HT1080 (cell line): Measurements from ENCODE around the gene INPP5J. TPM values are rescaled to one million over a fixed set of nuclear protein-coding genes. Genes with fewer than 3 reads are reported as not detected.

Experiments
- DNase-seq: peaks from one replicate; pipeline ENCODE4 v3.0.0-alpha.2; 2015; ENCODE audit warnings: low read depth
- total RNA-seq: library from RNA; depleted of rRNA; stranded (reverse); fragments of >200 nt; shearing (Covaris generic); gene quantifications from 2 replicates; pipeline ENCODE4 v1.2.3, GENCODE V29; 2014

The INPP5J gene
- total RNA-seq, 1 experiment from 2014 or later = 0.88 TPM

DNA sequence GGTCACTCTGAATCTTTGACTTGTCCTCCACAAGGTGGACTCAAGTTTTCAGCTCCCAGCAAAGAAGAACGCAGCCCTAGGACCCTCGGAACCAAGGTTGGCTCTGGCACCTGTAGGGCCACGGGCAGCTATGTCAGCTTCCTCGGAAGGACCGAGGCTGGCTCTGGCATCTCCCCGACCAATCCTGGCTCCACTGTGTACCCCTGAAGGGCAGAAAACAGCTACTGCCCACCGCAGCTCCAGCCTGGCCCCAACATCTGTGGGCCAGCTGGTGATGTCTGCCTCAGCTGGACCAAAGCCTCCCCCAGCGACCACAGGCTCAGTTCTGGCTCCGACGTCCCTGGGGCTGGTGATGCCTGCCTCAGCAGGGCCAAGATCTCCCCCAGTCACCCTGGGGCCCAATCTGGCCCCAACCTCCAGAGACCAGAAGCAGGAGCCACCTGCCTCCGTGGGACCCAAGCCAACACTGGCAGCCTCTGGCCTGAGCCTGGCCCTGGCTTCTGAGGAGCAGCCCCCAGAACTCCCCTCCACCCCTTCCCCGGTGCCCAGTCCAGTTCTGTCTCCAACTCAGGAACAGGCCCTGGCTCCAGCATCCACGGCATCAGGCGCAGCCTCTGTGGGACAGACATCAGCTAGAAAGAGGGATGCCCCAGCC lies 2.2 kb downstream of the INPP5J start:
- no peak for DNase-seq

DNA sequence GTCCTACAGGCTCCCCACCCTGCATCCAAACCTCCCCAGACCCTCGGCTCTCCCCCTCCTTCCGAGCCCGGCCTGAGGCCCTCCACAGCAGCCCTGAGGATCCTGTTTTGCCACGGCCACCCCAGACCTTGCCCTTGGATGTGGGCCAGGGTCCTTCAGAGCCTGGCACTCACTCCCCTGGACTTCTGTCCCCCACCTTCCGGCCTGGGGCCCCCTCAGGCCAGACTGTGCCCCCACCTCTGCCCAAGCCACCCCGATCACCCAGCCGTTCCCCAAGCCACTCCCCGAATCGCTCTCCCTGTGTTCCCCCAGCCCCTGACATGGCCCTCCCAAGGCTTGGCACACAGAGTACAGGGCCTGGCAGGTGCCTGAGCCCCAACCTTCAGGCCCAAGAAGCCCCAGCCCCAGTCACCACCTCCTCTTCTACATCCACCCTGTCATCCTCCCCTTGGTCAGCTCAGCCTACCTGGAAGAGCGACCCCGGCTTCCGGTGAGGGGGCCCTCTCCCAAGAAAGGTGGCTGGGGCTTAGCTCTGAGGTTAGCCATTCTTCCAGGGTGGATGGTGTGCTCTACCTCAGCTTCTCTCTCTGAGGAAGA lies 2.9 kb downstream of the INPP5J start:
- DNase-seq = no peak

DNA sequence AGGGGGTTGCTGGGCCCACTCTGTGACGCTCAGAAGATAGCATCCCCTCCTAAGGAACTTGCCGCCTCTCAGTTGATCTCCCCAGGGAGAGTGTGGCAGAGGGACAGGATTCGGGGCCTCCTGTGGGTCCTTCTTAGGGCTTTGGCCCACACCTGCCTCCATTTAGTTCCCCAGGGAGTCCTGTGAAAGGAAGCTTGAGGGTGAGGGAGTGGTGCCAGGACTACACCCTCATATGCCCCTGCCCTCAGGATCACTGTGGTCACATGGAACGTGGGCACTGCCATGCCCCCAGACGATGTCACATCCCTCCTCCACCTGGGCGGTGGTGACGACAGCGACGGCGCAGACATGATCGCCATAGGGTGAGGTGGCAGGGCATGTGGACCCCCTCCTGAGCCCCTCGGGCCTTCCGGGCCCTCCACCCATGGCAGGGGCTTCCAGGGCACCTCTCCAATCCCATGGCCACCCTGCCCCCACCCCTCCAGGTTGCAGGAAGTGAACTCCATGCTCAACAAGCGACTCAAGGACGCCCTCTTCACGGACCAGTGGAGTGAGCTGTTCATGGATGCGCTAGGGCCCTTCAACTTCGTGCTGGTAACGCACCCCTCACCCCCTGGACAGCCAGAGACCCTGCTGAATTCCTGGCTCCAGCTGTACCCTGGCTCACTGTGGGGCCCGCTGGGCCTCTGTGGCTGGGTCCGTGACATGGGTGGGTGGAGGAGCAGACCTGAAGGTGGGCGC lies 3.5 kb downstream of the INPP5J start:
- DNase-seq = no peak

DNA sequence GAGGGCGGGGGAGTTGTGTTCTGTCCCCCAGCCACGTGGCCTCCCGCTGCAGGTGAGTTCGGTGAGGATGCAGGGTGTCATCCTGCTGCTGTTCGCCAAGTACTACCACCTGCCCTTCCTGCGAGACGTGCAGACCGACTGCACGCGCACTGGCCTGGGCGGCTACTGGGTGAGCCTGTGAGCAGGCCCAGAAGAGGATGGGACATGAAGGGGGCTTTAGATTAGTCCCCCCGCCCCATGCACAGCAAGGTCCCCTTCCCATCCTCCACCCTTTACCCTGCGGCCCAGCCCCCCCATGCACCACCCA lies 4.1 kb downstream of the INPP5J start:
- DNase-seq = no peak

DNA sequence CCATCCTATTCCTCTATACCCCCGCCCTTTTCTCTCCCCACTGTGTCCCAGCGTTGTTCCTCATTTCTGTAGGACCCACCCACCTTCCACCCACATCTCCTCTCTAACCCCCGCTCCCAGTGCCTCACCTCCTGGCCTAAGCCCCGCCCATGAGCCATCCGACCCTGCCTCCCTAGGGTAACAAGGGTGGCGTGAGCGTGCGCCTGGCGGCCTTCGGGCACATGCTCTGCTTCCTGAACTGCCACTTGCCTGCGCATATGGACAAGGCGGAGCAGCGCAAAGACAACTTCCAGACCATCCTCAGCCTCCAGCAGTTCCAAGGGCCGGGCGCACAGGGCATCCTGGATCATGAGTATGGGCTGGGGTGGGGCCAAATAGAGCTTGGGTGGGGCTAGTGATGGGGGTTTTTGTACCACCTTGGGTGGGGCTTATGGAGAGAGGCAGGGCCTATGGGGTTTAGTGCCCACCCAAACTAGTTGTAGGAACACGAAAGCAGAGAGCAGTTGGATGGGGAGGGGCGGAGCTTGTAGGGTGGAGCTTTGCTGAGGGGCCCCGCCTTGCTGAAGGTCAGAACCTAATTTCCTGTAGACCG lies 4.5 kb downstream of the INPP5J start:
- no peak for DNase-seq

DNA sequence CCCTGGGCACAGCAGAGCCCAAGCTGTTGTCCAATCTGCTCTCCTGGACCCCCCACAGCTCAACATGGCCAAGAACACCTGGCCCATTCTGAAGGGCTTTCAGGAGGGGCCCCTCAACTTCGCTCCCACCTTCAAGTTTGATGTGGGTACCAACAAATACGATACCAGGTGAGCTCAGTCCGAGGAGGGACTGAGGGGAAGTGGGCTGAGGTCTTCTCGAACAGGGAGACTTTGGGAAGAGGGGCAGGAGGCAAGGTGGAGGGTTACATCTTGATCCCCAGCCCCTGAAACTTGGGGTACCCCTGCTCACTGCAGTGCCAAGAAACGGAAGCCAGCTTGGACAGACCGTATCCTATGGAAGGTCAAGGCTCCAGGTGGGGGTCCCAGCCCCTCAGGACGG lies 5.4 kb downstream of the INPP5J start:
- no peak for DNase-seq

DNA sequence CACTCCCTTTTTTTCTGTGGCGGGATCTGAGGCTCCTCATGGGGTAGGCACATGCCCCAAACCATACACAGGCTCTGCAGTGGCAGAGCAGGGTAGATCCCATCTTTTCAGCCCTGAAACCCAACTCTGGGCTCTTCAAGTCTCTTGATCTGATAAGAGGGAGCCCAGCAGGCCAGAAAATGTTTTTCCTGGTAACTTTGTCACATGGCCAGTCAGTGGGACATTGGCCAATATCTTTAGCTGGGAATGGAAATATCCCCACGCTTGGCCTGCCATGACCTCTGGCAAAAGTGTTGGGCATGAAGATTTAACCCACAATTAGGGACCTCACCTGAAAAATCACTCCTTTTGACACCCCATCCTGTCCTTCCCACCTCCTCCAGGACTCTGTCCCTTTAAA lies 8.1 kb downstream of the INPP5J start:
- no peak for DNase-seq

DNA sequence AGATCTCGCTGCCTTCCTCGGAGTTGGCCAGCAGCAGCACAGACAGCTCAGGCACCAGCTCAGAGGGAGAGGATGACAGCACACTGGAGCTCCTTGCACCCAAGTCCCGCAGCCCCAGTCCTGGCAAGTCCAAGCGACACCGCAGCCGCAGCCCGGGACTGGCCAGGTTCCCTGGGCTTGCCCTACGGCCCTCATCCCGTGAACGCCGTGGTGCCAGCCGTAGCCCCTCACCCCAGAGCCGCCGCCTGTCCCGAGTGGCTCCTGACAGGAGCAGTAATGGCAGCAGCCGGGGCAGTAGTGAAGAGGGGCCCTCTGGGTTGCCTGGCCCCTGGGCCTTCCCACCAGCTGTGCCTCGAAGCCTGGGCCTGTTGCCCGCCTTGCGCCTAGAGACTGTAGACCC lies 11.1 kb downstream of the INPP5J start:
- DNase-seq = no peak

DNA sequence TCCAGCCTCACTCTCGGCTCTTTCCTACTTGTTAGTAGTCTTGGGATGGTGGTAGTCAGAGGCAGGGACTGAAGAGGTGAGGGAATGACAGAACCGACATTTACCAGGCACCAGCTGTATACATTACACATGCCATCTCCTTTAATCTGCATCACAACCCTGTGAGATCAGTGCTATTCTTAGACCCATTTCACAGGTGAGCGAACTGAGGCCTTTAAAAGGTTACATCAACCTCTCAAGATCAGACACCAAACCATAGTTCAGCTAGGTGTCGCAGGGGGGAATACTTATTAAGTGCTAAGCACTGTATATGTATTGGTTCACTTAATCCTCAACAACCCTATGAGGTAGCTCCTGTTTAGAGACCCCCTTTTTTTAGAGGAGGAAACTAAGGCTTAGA lies 11.9 kb downstream of the INPP5J start:
- DNase-seq = no peak

DNA sequence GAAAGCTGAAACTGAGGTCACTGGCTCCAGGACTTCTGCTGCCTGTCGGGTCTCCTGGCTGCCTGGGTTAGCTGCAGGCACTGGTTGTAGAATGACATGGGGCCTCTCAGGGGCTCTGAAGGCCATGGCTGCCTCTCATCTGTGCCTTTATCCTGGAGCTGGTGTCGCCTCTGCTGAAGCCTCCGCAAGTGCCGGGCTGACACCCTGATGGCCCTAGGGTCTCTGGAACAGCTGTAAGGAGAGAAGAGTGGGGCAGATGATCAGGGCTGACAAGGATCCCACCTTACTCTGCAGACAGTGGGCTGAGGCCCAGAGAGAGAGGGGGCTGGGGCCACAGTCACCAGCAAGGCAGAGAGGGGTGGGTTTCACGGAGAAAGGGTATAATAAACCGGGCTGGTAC lies 12.9 kb downstream of the INPP5J start:
- DNase-seq = no peak

DNA sequence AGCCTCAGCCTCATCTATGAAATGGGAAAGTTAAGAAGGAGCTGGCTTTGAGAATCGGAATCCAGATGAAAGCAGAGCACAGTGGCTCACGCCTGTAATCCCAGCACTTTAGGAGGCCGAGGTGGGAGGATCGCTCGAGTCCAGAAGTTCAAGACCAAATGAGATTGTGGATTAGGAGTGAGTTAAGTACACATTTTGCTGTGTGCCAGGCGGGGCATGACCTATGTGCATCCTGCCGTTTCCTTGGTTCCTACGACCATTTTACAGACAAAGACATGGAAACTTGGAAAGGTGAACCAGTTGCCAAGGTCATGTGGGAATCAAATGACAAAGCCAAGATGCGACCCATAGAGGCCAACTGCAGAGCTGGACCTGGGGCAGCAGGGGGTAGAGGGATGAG lies 13.4 kb downstream of the INPP5J start:
- DNase-seq = no peak

DNA sequence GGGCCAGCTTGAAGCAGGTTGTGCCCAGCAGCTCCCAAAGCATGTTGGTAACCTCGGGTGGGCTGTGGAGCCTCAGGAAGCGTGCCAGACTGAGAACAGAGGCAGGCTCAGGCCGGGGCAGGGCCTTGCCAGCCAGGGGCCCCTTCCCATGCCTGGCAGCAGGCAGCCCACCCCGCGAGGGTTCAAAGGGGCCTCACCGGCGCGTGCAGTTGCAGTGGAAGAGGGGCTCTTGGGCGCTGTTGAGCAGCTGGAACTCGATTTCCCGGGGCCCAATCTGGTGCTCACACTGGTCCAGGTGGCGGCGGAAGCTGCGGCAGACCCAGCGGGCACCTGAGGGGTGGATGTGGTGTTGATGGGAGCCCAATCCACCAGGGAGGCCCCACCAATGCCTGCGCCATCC lies 13.9 kb downstream of the INPP5J start:
- DNase-seq = no peak

DNA sequence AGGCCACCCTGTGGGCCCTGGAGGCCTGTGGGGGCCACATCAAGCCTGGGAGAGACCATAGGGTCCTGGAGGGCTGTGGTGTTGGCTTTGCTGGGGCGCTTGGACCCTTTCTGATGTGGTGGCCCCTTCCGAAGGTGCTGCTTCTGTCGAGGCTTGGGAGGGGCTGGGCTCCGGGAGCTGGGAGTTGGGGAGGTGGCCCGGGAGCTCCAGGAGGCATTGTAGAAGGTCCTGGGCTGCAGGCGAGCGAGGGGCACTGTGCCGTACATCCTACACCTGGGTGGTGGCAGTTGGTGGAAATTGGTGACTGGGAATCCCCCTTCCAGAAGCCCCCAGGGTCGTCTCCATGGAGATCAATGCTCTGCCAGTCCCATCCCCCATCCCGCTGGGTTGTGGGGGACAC lies 15.0 kb downstream of the INPP5J start:
- DNase-seq = no peak

DNA sequence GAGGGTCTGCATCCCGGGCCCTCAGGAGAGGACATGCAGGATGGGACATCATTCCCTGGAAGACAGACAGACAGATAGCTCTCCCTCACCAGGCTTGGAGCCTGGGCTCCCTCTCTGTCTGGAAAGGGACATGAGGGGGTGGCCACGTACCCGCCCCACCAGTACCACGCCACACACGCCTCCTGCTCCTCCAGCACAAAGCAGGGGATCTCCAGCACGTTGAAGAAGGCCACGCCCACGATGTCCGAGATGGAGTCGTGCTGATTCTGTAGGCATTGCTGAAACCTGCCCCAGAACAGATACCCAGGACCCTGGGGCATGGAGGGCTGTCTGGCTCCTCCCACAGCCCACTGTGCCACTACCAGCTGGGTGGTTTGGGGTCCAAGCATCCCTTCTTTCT lies 15.4 kb downstream of the INPP5J start:
- no peak for DNase-seq

DNA sequence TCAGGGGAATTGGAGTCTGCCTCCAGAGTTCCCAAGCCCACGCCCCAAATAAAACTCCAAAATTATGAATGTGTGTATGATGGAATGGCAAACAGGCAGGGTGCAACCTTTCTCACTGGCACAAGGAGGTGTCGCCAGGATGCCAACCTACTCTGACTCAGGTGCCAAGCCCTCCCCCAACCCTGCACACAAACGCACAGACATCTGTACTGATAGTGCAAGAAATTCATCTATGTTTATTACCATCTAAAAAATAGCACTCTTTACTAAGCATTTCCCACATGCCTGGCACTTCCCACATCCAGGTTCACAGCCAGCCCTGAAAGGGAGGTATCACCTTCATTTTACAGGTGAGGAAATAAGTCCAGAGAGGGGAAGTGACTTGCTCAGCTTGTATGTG lies 16.3 kb downstream of the INPP5J start:
- no peak for DNase-seq

DNA sequence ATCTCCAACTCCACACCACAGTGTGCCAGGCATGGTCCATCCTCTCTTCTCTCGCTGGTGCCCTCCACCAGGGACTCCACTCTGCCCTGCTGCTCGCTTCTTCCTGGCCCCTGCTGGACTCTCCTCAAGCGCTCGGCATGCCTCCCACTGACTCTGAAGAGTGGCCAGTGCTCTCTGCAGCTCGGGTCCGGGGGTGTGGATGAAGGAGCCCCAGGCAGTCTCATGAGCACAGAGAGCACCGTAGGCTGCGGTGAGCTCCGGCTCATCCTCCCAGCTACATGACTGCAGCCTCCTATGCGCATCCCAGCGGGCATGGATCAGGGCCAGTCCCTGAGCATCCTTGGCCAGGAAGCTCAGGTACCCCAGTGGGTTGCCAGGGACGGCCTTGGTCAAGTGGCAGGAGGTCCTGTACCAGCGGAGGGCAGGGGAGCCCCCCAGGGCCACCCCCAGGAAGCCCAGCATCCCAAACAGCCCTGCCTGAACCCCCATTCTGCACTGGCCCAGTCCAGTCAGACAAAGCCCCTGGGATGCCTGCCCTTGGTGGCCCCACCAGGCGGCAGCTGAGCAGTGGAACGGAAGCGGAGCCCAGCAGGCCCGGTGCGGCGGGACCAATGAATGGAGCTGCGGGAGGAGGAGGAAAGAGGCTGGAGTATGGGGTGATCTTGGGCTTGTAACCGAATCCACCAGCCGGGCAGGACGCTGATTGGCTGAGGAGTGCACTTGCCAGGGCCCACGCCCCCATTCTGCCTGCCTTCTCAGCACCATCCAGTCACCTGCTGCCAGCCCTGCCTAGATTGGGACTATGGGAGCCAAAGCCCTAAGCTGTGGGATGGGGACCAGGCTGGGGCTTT lies 17.3 kb downstream of the INPP5J start, which contains the start of gene PLA2G3:
PLA2G3 (minus strand) TSS at position 643 of the 851 bp plus-strand sequence; CDS start at position 489, 154 bp downstream.
- peak; percentile 48 for DNase-seq

DNA sequence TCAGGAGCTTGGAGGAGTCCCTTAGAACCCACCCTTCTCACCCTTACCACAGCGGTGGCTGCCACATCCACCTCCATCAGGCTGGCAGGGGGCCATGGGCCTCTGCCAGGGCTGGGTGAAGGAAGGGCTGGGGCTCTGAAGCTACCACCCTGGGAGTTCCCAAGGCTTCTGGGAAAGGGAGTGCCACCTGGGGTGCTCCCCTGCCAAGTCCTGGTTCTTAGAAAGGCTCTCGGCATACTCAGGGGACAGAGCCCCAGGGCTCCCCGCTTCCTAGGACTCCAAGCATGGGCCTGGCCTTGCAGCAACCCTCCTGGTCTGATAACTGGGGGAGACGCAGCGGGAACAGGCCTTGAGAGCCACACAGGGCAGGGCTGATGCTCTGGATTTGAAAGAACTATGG lies 18.0 kb downstream of the INPP5J start:
- no peak for DNase-seq

DNA sequence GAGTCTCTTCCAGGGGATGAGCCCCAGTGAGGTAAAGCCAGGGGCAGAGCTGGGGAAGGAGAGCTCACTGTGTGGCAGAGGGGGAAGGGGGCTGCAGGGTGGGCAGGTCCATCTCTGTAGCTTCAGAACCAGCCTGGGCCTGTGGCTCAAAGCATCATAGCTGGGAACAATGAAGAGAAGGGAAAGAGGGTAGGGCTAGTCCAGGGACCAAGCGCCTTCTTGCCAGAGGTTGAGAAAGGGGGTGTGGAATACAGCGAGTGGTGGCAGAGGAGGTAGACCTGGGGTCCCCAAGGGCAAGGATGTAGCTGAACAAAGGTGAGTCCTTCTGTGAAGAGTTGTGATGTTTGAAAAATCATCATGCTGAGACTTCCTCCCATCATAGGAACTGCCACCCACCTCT lies 18.8 kb downstream of the INPP5J start:
- DNase-seq = no peak

DNA sequence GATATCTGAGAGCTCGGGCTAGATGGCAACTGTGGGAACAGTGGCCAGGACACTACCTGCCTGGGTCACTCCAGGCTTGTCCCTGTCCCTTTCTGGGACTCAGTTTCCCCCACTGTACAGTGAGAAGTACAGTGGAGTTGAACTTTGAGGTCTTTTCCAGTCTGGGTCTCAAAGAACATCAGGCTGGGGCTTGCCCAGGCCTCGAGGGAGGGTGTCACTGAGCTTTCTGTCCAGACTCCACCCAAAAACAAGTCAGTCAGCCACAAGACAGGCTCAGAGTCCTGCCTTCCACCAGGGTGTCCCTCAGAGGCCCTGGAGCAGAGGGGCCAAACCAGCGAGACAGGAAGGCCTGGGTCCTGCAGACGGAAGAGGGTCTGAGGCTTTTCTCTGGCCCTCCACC lies 19.5 kb downstream of the INPP5J start:
- DNase-seq = no peak

DNA sequence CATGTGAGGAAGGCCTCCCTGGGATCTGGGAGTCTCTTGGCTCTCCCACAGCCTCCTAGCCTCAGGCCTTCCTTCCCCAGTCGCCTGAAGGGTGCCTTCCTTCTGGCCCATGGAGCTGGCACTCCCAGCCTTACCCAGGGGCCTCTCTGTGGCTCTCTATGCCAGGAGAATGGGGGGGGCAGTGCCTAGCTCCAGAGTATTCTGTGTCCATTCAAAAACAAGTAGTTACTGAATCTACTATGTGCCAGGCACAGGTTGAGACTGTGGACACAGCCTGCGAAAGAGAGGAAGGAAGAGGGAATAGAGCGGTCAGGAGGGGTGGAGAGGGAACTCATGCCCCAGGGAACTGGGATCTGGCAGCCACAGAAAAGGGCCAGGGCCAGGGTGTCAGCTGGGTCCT lies 20.3 kb downstream of the INPP5J start:
- no peak for DNase-seq

DNA sequence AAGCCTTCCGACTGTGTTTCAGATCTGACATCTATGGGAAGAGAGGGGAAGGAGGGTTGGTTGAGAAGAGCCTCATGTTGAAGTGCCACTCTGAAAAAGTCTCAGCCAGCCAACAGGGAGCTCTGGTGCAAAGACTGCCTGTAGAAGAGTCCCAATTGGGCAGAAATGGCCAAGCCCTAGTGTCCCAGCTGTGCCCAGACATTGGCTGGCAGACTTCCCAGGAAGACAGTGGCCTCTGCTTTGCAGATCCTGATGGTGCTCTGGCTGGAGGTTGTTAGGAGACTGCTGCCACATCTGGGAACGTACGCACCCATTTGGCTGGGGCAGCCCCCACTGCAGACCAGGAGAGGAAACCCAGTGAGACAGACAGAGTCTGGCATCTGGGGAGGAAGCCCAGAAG lies 20.8 kb downstream of the INPP5J start:
- DNase-seq = no peak

DNA sequence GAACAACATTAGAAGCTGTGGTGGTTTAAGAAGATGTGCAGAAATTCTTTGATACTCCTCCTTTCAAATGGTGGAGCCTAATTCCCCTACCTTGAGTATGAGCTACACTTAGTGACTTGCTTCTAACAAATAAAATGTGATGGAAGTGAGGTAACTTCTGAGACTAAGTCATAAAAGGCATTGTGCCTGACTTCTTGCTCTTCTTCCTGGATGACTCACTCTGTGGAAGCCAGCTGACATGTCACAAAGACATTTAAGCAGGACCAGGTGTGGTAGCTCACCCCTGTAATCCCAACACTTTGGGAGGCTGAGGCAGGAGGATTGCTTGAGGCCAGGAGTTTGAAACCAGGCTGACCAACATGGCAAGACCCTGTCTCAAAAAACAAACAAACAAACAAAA lies 21.5 kb downstream of the INPP5J start:
- peak; percentile 37 for DNase-seq
